PC-3 (cell line): ENCODE data around the gene LIMA1.

Experiments used
- CTCF ChIP-seq: fragments of 300-600 bp; sonication (generic); conservative IDR thresholded peaks from 2 replicates; pipeline ENCODE4 v1.5.1; 2017; ENCODE audit warnings: antibody characterized with exemption, low read depth, mild to moderate bottlenecking, low read length
- EZH2 ChIP-seq: fragments of 300-600 bp; sonication (generic); IDR thresholded peaks from one replicate; pipeline ENCODE4 v1.6.1; 2017; ENCODE audit warnings: antibody characterized with exemption, mild to moderate bottlenecking, low read length; ENCODE audit not compliant: unreplicated experiment

DNA sequence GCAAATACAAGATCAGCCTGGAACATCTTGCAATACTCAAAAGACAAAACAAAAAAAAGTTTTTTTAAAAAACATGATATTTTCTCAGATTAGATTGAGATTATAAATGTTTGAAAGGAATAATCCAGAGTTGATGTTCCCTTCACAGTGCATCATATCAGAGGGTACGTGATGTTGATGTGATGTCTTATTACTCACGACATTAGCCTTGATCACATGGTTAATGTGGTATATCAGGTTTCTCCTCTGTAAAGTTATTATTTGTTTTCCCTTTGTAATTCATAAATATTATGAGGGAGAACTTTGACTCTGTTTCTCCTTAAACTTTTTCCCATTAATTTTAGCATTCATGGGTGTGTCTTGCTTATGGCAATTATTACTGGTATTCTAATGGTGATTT lies 26.6 kb downstream of the LIMA1 start:
- TF ChIP-seq EZH2 (no peak), CTCF (no peak)
